Prostate gland (tissue), 2 donors: ENCODE data around the gene ACTR3.

ENCODE experiments used
- CTCF ChIP-seq, 4 experiments: fragments of 200-600 bp in 2 of 4; fragments of 450-650 bp in 2 of 4; sonication (generic) in 2 of 4; IDR thresholded peaks; 1 replicate in 3 of 4; 2 replicates in 1 of 4; pipeline ENCODE4 v1.5.1; 2016 to 2019; ENCODE audit warnings: antibody characterized with exemption in 4 of 4, mild to moderate bottlenecking in 2 of 4, moderate library complexity in 2 of 4
- POLR2A ChIP-seq: fragments of 450-650 bp; IDR thresholded peaks from one replicate; pipeline ENCODE4 v1.6.1; 2016; ENCODE audit warnings: antibody characterized with exemption, mild to moderate bottlenecking

GRCh38 chr2:113895301-113895700 lies 5.4 kb downstream of the ACTR3 start:
- TF ChIP-seq POLR2A (no peak), CTCF (IDR thresholded peaks at IDR 0.05) (no peak)
